SK-N-SH (cell line): ENCODE measurements around the gene ITGB5. TPM values are rescaled to one million over a fixed set of nuclear protein-coding genes. Genes with fewer than 3 reads are reported as not detected.
A peak's percentile ranks its signal among the peaks of the same experiment; 100 is the strongest.
"Not testable (repeated sequence)": the region's sequence is repeated elsewhere in the genome, so short reads cannot be mapped to it uniquely, and the experiment has no call there.

Experiments
- CTCF ChIA-PET: fragments of 300-600, 350-600 bp; formaldehyde crosslinking; extraction: SDS; loops from one replicate; lab custom pipeline; 2021; lab: Yijun Ruan, JAX
- POLR2A ChIA-PET: fragments of 350-600 bp; sonication (Branson Sonifier 250); formaldehyde crosslinking; extraction: SDS; loops from one replicate; lab custom pipeline; 2020; ENCODE audit warnings: antibody characterized with exemption, inconsistent platforms; lab: Yijun Ruan, JAX
- DNase-seq: peaks from one replicate; pipeline ENCODE4 v3.0.0; 2012
- H2AFZ ChIP-seq: fragments of 200-600 bp; sonication (generic); 2 replicates; pipeline ENCODE4 v1.8.1; 2016; ENCODE audit warnings: antibody characterized with exemption, mild to moderate bottlenecking, low read depth
- H3F3A ChIP-seq: fragments of 200-600 bp; sonication (generic); replicated peaks from 2 replicates; pipeline ENCODE3; 2016; ENCODE audit warnings: antibody characterized with exemption, mild to moderate bottlenecking; ENCODE audit not compliant: insufficient read depth
- H3K27ac ChIP-seq, 2 experiments: fragments of 200-500 bp in 1 of 2; fragments of 200-600 bp in 1 of 2; sonication (Bioruptor generic) in 1 of 2; sonication (generic), shearing (Covaris generic) in 1 of 2; 2 replicates each; pipeline versions ENCODE4 v1.5.1 to v1.6.1; 2014 to 2016; ENCODE audit warnings: low read depth in 2 of 2, inconsistent platforms in 1 of 2, low read length in 1 of 2, mild to moderate bottlenecking in 1 of 2, mixed read lengths in 1 of 2
- H3K27me3 ChIP-seq: fragments of 200-600 bp; sonication (generic), shearing (Covaris generic); 2 replicates; pipeline ENCODE4 v1.6.1; 2016; ENCODE audit warnings: mixed run types; ENCODE audit not compliant: insufficient read depth
- H3K36me3 ChIP-seq, 2 experiments: fragments of 200-500 bp in 1 of 2; fragments of 200-600 bp in 1 of 2; sonication (Bioruptor generic) in 1 of 2; sonication (generic) in 1 of 2; replicated peaks in 1 of 2; 2 replicates each; pipeline versions ENCODE3 to v1.5.1; 2014 to 2016; ENCODE audit warnings: low read length in 1 of 2, mild to moderate bottlenecking in 1 of 2; ENCODE audit not compliant: insufficient read depth in 2 of 2, control insufficient read depth in 1 of 2
- H3K4me1 ChIP-seq, 2 experiments: fragments of 200-500 bp in 1 of 2; fragments of 200-600 bp in 1 of 2; sonication (Bioruptor generic) in 1 of 2; sonication (generic), shearing (Covaris generic) in 1 of 2; 2 replicates each; pipeline versions ENCODE4 v1.5.1 to v1.6.1; 2014 to 2016; ENCODE audit warnings: low read depth in 1 of 2, low read length in 1 of 2, mixed run types in 1 of 2; ENCODE audit not compliant: insufficient read depth in 2 of 2, control insufficient read depth in 1 of 2
- H3K4me2 ChIP-seq: fragments of 200-600 bp; sonication (generic), shearing (Covaris generic); 2 replicates; pipeline ENCODE4 v1.6.1; 2017; ENCODE audit warnings: mixed run types
- H3K4me3 ChIP-seq, 2 experiments: fragments of 200-500 bp in 1 of 2; fragments of 200-600 bp in 1 of 2; sonication (Bioruptor generic) in 1 of 2; sonication (generic), shearing (Covaris generic) in 1 of 2; 2 replicates each; pipeline versions ENCODE4 v1.5.1 to v1.8.1; 2014 to 2016; ENCODE audit warnings: low read depth in 2 of 2, inconsistent platforms in 1 of 2, low read length in 1 of 2, mild to moderate bottlenecking in 1 of 2, mixed read lengths in 1 of 2, moderate library complexity in 1 of 2
- H3K79me2 ChIP-seq: fragments of 200-600 bp; sonication (generic); 2 replicates; pipeline ENCODE4 v1.8.1; 2017; ENCODE audit warnings: mild to moderate bottlenecking; ENCODE audit not compliant: insufficient read depth
- H3K9ac ChIP-seq: fragments of 200-600 bp; sonication (generic); 2 replicates; pipeline ENCODE4 v1.6.1; 2017; ENCODE audit warnings: mixed run types
- H3K9me2 ChIP-seq: fragments of 200-600 bp; sonication (generic); 2 replicates; pipeline ENCODE4 v1.6.1; 2017; ENCODE audit warnings: mixed run types
- H3K9me3 ChIP-seq: fragments of 200-600 bp; sonication (generic); 2 replicates; pipeline ENCODE4 v1.6.1; 2017; ENCODE audit warnings: mixed run types, mild to moderate bottlenecking, moderate library complexity
- H4K20me1 ChIP-seq: fragments of 200-600 bp; sonication (generic); 2 replicates; pipeline ENCODE4 v1.6.1; 2017; ENCODE audit warnings: mild to moderate bottlenecking, mixed run types; ENCODE audit not compliant: insufficient read depth
- CHD2 ChIP-seq: fragments of 150-350 bp; IDR thresholded peaks from 2 replicates; pipeline ENCODE4 v1.6.1; 2018; ENCODE audit warnings: low read length; ENCODE audit not compliant: partially characterized antibody
- FOXM1 ChIP-seq: IDR thresholded peaks from 2 replicates; pipeline ENCODE4 v1.4.0; 2012; ENCODE audit warnings: low read depth, mild to moderate bottlenecking
- MXI1 ChIP-seq: IDR thresholded peaks from 2 replicates; pipeline ENCODE4 v1.6.1; 2012; ENCODE audit warnings: mild to moderate bottlenecking, low read depth, low read length, improper control_type of control experiment
- NFIC ChIP-seq: IDR thresholded peaks from 2 replicates; pipeline ENCODE4 v1.4.0; 2012; ENCODE audit warnings: borderline replicate concordance
- RAD21 ChIP-seq: IDR thresholded peaks from 2 replicates; pipeline ENCODE4 v1.6.1; 2012; ENCODE audit warnings: mild to moderate bottlenecking, low read length
- TAF1 ChIP-seq: IDR thresholded peaks from 2 replicates; pipeline ENCODE4 v1.6.1; 2012; ENCODE audit warnings: low read depth, mild to moderate bottlenecking, low read length, moderate library complexity, borderline replicate concordance
- TCF12 ChIP-seq: IDR thresholded peaks from 2 replicates; pipeline ENCODE4 v1.4.0; 2012
- USF1 ChIP-seq: IDR thresholded peaks from 2 replicates; pipeline ENCODE4 v1.4.0; 2012; ENCODE audit warnings: low read depth, borderline replicate concordance
- WGBS: methylation state at CpG from one replicate; pipeline ENCODE4 v1.1.6; 2017; ENCODE audit warnings: low lambda C conversion rate; 5-methylcytosine and 5-hydroxymethylcytosine counted together
- polyA plus RNA-seq, 3 experiments: library from polyadenylated mRNA; depleted of rRNA; stranded (reverse); fragments of >200 nt; gene quantifications; 2 replicates each; pipeline ENCODE4 v1.2.3, GENCODE V29; 2012
- TF ChIP-seq, protein P1 (sequence below): fragments of 150-350 bp; IDR thresholded peaks from 2 replicates; pipeline ENCODE4 v1.6.1; 2016; ENCODE audit warnings: mild to moderate bottlenecking, low read depth, low read length
- TF ChIP-seq, protein P2 (sequence below): IDR thresholded peaks from 2 replicates; pipeline ENCODE4; 2012

The ITGB5 gene
- polyA plus RNA-seq, 1 of the 3 experiments (the other 2 are of a cell fraction) = 481 TPM

DNA sequence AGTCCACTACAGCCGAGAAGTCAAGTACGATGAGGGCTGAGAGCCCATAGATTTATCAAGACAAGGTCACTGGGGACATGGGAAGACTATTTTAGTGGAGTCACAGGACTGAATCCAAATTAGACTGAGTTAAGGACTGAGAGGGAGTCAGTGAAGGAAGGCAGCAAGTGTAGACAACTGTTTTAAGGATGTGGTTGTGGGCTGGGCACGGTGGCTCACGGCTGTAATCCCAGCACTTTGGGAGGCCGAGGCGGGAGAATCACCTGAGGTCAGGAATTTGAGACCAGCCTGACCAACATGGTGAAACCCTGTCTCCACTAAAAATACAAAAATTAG, 104.8 kb downstream of the ITGB5 start:
- H3K9me3 ChIP-seq, DNase-seq, H2AFZ ChIP-seq, H3K4me2 ChIP-seq, H3K9me2 ChIP-seq, H4K20me1 ChIP-seq, H3F3A ChIP-seq, H3K9ac ChIP-seq, POLR2A ChIA-PET, H3K27me3 ChIP-seq, H3K4me3 ChIP-seq: not testable (repeated sequence)
- Histone ChIP-seq H3K27ac (peak overlapping the region in 1 of 2 experiments; percentile 26; a peak in 1 of 4 replicates), H3K36me3 (peaks cover 13 to 20% of the 10 kb centered on the region in 2 experiments), H3K79me2 (peaks cover 13% of the 10 kb centered on the region; the same call in 1 of the 2 replicates), H3K4me1 (peaks cover 31 to 60% of the 10 kb centered on the region in 2 experiments; a peak in 3 of 4 replicates)
- WGBS = 100% methylated on average over 6 of the region's 6 CpGs
- CTCF ChIA-PET = interaction anchor here (12.9 kb wide), 1 partner anchor 121 kb away, joined by 114 read pairs; no protein-coding TSS in a partner anchor

- H3K27me3 ChIP-seq = no peaks in the 10 kb centered on the region
- CTCF ChIA-PET = interaction anchor here (6.6 to 12.9 kb wide), 2 partner anchors 21 to 121 kb away, joined by 40 to 114 read pairs; no protein-coding TSS in a partner anchor
- peaks cover 25 to 61% of the 10 kb centered on the region in 2 experiments; a peak in 3 of 4 replicates for H3K4me1 ChIP-seq
- 94% methylated on average over 8 of the region's 8 CpGs for WGBS
- H3K9me3 ChIP-seq = no peaks in the 10 kb centered on the region
- H2AFZ ChIP-seq = no peak overlapping the region
- H3K79me2 ChIP-seq = peaks cover 13% of the 10 kb centered on the region; the same call in 1 of the 2 replicates
- no peak overlapping the region for H3K4me3 ChIP-seq
- DNase-seq = no peak
- no peaks in the 10 kb centered on the region for H3K9me2 ChIP-seq
- POLR2A ChIA-PET = interaction anchor here (1.3 kb wide), 1 partner anchor 10 kb away, joined by 5 read pairs; no protein-coding TSS in a partner anchor
- H3K36me3 ChIP-seq = peaks cover 17 to 26% of the 10 kb centered on the region in 2 experiments
- H3K4me2 ChIP-seq = no peak overlapping the region
- H4K20me1 ChIP-seq = no peaks in the 10 kb centered on the region
- H3K27ac ChIP-seq = peak overlapping the region in 1 of 2 experiments; percentile 59; a peak in 2 of 4 replicates
- no peak overlapping the region for H3K9ac ChIP-seq
- H3F3A ChIP-seq = no peaks in the 10 kb centered on the region
- TF ChIP-seq, protein P1, sequence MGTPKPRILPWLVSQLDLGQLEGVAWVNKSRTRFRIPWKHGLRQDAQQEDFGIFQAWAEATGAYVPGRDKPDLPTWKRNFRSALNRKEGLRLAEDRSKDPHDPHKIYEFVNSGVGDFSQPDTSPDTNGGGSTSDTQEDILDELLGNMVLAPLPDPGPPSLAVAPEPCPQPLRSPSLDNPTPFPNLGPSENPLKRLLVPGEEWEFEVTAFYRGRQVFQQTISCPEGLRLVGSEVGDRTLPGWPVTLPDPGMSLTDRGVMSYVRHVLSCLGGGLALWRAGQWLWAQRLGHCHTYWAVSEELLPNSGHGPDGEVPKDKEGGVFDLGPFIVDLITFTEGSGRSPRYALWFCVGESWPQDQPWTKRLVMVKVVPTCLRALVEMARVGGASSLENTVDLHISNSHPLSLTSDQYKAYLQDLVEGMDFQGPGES = no peak
- no peak for TF ChIP-seq TAF1
- TF ChIP-seq USF1 = no peak
- TF ChIP-seq CHD2 = no peak
- TF ChIP-seq TCF12 = no peak
- TF ChIP-seq RAD21 = no peak
- TF ChIP-seq MXI1 = no peak
- TF ChIP-seq FOXM1 = no peak
- TF ChIP-seq, protein P2, sequence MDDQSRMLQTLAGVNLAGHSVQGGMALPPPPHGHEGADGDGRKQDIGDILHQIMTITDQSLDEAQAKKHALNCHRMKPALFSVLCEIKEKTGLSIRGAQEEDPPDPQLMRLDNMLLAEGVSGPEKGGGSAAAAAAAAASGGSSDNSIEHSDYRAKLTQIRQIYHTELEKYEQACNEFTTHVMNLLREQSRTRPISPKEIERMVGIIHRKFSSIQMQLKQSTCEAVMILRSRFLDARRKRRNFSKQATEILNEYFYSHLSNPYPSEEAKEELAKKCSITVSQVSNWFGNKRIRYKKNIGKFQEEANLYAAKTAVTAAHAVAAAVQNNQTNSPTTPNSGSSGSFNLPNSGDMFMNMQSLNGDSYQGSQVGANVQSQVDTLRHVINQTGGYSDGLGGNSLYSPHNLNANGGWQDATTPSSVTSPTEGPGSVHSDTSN = no peak
- no peak for TF ChIP-seq NFIC
Observed at GRCh38 chr3:124781476-124782376, 105.4 kb downstream of the ITGB5 start.
